ENCODE data around the gene ZIC4.

ZIC4 gene

GRCh38 chr3:147427746-147428145 is 21.4 kb upstream of the ZIC4 start:
- no peak for DNase-seq (ENCODE audit: low spot score)
- no peak for TF ChIP-seq CTCF (IDR thresholded peaks at IDR 0.05; ENCODE audit: borderline replicate concordance, control extremely low read depth, extremely low read depth, insufficient read depth, missing control alignments)
- in situ Hi-C loops (cut with MboI; ENCODE audit: low sequenced_read_pairs, unreplicated experiment) = no loop called here

- no peak for TF ChIP-seq CTCF (IDR thresholded peaks at IDR 0.05; ENCODE audit: borderline replicate concordance, control extremely low read depth, extremely low read depth, insufficient read depth, missing control alignments)
- in situ Hi-C loops (cut with MboI; ENCODE audit: low sequenced_read_pairs, unreplicated experiment) = no loop called here
Observed at GRCh38 chr3:147426931-147427330, 20.6 kb upstream of the ZIC4 start.

GRCh38 chr3:147425388-147425850 is 19.1 kb upstream of the ZIC4 start:
- TF ChIP-seq CTCF (IDR thresholded peaks at IDR 0.05; ENCODE audit: borderline replicate concordance, control extremely low read depth, extremely low read depth, insufficient read depth, missing control alignments) = no peak
- DNase-seq (ENCODE audit: low spot score) = no peak
- in situ Hi-C loops (cut with MboI; ENCODE audit: low sequenced_read_pairs, unreplicated experiment) = no loop called here

More at GRCh38 chr3:147426931-147427330, 20.6 kb upstream of the ZIC4 start:
- no peak for DNase-seq (ENCODE audit: low spot score)

GRCh38 chr3:147424581-147425387 is 18.4 kb upstream of the ZIC4 start:
- no peak for DNase-seq (ENCODE audit: low spot score)
- in situ Hi-C loops (cut with MboI; ENCODE audit: low sequenced_read_pairs, unreplicated experiment) = no loop called here
- TF ChIP-seq CTCF (IDR thresholded peaks at IDR 0.05; ENCODE audit: borderline replicate concordance, control extremely low read depth, extremely low read depth, insufficient read depth, missing control alignments) = no peak

- in situ Hi-C loops (cut with MboI; ENCODE audit: low sequenced_read_pairs, unreplicated experiment) = no loop called here
- no peak for TF ChIP-seq CTCF (IDR thresholded peaks at IDR 0.05; ENCODE audit: borderline replicate concordance, control extremely low read depth, extremely low read depth, insufficient read depth, missing control alignments)
Observed at GRCh38 chr3:147423798-147424580, 17.6 kb upstream of the ZIC4 start.

GRCh38 chr3:147423537-147423797 is 17.1 kb upstream of the ZIC4 start:
- in situ Hi-C loops (cut with MboI; ENCODE audit: low sequenced_read_pairs, unreplicated experiment) = no loop called here
- TF ChIP-seq CTCF (IDR thresholded peaks at IDR 0.05; ENCODE audit: borderline replicate concordance, control extremely low read depth, extremely low read depth, insufficient read depth, missing control alignments) = no peak
- peak; percentile 15 for DNase-seq (ENCODE audit: low spot score)

More at GRCh38 chr3:147423798-147424580, 17.6 kb upstream of the ZIC4 start:
- peak; percentile 20 for DNase-seq (ENCODE audit: low spot score)
